GM19240 (cell line): Measurements from ENCODE around the gene FXYD1.
A peak's percentile ranks its signal among the peaks of the same experiment; 100 is the strongest.
"Not testable (repeated sequence)": the region's sequence is repeated elsewhere in the genome, so short reads cannot be mapped to it uniquely, and the experiment has no call there.

Experiments used
- DNase-seq: peaks from one replicate; pipeline ENCODE4 v3.0.0; 2011; ENCODE audit warnings: low spot score; ENCODE audit not compliant: insufficient read length

Gene FXYD1

GRCh38 chr19:35124098-35125060, 14.2 kb upstream of the FXYD1 start:
- peak; percentile 98 for DNase-seq

- no peak for DNase-seq
Measured at GRCh38 chr19:35125270-35125717, 13.3 kb upstream of the FXYD1 start.

DNA sequence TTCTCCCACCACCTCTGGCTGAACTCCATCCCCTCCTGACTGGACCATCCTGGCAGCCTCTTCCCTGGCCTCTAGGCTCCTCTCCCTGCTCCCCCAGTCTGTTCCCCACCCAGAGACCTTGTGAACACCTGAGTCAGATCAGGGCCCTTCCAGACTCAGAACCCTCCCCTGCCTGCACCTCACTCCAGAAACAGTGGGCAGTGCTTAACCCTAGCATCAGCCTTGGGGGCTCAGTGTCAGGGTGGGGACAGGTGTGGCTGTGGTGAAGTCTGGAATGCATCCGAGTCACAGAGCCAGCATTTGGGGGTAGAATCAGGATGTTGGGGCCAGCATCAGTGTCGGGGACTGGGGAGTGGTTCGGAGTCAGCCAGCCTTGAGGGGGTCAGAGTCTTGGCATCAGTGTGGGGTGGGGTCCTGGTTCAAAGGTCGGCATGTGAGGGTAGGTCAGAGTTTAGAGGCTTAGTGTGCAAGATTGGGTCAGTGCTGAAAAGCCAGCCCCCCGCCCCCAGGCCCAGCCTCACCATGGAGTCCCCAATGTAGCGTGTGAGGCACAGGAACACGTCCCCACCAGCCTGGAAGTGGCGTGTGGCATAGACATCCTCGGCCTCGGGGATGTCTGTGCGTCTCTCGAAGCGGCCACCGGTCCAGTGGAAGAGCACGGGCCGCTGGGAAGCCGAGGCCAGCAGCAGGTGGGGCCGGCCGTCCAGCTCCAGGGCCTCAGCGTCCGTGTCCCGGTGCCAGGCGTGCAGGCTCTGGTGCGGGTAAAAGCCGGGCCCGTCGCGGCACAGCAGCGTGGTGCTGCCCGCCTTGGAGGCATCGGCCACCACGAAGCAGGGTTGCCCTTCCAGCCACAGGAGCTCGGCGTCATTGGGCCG, 12.6 kb upstream of the FXYD1 start:
- DNase-seq, result no peak

- DNase-seq, result no peak
Measured at GRCh38 chr19:35126624-35126959, 12.0 kb upstream of the FXYD1 start.

DNA sequence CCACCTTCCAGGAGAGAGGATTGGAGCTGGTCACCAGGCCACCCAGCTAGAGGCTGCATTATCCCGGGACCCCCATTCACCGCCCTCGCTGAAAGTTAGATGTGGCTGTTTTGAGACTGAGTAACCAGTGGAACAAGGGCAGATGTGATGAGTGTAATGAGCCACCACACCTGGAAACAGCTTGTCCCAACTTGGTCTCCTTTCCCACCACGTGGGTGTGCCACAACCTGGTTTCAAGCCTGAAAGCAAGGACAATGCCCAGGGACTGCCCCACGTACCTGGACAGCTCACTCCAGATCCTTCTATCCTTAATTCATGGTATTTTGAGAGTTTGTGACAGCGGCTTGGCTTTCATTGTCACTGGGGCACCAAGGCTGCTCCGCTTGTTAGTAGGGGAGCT, 10.8 kb upstream of the FXYD1 start:
- DNase-seq, result no peak

GRCh38 chr19:35128398-35129057, 10.1 kb upstream of the FXYD1 start:
- no peak for DNase-seq

DNA sequence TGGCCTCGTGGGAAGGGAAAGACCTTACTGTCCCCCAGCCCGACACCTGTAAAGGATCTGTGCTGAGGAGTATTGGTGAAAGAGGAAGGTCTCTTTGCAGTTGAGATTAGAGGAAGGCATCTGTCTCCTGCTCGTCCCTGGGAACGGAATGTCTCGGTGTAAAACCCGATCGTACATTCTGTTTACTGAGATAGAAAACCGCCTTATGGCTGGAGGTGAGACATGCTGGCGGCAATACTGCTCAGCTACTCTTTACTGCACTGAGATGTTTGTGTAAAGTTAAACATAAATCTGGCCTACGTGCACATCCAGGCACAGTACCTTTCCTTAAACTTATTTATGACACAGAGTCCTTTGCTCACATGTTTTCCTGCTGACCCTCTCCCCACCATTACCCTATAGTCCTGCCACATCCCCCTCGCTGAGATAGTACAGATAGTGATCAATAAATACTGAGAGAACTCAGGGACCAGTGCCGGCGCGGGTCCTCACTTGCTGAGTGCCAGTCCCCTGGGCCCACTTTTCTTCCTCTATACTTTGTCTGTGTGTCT, 8.8 kb upstream of the FXYD1 start:
- DNase-seq, result not testable (repeated sequence)

DNA sequence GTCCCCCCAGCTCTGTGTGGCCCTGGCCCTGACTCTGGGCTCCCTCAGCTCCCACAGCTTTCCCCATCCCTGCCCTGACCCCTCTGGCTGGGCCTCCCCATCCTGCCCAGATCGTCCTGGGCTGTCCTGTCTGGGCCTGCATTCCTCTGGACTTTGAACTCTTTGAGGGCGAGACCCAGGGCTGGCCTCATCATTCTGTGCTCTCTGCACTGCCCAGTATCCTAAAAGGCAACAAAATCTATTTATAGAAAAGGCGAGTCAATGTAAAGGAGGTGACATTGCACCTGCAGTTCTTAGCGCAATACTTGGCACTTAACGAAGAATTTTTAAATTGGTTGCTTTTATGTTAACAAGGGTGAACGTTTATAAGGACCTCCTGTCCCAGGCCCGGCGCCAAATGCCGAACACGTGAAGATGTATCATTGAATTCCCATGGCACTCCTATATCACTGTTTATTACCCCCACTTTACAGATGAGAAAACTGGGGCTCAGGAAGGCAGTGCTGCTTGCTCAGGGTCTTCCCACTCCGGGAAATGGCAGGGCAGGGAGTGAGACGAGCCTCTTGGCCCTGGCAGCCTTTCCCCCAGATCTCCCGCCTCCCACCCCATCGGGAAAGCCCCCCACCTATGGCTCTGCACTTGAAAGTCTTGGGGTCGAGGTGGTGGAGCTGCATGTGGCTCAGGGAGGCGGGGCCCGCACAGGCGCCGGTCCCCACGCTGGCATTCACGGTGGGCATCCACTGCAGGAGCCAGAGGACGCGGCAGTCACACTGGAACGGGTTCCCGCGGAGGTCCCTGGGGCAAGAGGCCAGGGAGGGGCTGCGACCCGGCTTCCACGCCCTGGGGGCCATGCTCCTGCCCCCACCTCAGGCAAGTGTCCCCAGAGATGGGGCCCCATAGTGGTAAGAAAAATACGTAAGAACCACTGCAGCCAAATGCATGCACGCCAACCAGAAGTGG, 7.6 kb upstream of the FXYD1 start:
- no peak for DNase-seq

DNA sequence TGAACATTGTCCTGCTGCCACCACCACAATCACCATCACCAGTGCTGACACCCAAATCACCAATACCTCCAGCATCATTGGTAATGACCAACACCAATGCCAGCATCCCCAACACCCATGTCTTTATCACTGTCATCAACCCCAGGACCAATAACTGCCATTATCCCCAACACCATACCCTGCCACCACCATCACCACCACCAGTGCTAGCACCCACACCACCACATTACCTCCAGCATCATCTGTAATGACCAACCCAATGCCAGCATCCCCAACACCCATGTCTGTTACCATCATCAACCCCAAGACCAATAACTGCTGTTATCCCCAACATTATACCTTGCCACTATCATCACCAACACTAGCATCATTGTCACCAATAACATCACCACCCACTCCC, 6.4 kb upstream of the FXYD1 start:
- DNase-seq, result no peak

DNA sequence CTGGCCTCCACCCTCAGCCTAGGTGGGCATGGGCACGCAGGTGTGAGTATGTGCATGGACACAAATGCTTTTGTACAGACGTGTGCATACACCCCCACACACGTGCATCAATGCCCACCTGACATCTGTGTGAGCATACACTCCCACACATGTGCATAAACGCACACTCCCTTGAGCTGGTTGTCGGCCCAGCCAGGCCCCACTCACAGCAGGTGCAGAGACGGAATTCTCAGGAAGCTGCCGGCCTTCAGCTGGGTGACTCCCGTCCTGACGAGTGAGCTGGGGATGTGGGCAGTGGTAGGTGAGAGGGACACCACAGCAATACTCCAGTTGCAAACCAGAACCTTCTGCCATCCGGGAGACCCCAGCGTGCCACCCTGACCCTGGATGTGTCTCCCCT, 4.8 kb upstream of the FXYD1 start:
- DNase-seq, result no peak

DNA sequence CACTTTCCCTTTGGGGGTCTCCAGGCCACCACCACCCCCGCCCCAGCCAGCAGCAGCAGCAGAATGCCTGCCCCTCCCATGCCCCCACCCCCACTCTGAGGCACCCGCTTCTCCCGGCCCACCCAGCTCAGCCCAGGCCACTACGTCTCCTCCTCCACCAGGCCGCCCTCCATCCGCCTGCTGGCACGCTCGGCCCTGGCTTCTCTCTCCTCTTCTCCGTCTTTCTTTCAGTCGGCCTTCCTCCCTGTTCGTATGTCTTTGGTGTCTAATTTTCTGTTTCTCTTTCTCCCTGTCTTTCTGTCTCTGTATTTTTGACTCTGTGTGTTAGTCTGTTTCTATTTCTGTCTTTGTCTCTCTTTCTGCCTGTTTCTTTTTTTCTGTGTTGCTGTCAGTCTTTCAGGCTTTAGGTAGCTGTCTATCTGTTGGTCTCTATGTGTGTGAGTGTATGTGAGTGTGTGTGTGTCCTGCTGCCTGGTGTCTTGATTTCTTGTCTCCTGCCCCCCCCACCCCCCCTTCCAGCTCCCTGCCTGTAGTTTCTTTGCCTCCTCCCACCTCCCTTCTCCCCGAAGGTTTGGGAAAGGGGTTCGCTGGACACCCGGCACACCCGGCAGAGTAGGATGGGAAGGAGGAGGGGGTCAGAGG, 3.9 kb upstream of the FXYD1 start, which contains the start of gene LGI4:
TSS of gene LGI4 (minus strand) at position 459 of the 642 bp plus-strand sequence. CDS start at position 80, 379 bp downstream.
- DNase-seq, result no peak

DNA sequence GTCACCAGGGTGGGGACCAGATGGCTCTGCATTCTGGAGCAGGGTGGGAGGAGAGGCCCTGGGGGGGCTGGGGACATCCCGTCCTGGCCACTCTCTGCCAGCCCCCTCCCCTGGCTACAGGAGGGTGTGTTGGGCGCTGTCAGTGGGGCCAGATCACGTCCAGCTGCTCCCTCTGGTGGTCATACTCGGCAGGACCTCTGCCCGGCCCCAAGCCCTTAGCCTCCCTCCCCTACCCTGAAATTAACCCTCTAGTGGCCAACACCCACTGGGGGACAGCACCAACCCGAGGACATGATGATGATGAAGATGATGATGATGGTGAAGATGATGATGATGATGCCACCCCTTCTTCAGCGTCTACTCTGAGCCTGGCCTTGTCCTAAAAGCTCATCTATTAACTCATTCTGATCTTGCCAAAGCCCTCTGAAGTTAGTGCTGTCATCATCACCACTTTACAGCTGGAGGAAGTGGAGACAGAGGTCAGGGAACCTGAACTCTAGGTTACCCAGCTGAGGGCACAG, 3.2 kb upstream of the FXYD1 start:
- DNase-seq, result peak; percentile 90

DNA sequence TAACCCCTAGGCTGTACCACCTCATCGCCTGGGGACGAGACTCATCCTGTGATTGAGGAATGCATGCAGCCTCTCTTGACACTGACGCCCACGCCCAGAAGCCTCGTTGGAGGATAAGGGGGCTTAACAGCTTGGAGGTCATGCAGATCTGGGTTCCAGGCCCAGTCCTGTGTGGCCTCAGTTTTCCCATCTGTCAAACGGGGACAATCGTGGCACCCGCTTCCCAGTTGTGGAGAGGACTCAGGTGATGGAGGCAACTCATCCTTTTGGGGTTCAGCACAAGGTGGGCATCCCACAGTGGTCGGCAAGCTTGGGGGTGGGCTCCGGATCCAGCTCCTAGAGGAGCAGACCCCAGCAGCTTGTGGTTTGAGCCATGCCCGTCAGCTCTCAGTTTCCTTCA, 2.4 kb upstream of the FXYD1 start:
- no peak for DNase-seq

- DNase-seq, result no peak
Measured at GRCh38 chr19:35136977-35137702, 1.5 kb upstream of the FXYD1 start.

DNA sequence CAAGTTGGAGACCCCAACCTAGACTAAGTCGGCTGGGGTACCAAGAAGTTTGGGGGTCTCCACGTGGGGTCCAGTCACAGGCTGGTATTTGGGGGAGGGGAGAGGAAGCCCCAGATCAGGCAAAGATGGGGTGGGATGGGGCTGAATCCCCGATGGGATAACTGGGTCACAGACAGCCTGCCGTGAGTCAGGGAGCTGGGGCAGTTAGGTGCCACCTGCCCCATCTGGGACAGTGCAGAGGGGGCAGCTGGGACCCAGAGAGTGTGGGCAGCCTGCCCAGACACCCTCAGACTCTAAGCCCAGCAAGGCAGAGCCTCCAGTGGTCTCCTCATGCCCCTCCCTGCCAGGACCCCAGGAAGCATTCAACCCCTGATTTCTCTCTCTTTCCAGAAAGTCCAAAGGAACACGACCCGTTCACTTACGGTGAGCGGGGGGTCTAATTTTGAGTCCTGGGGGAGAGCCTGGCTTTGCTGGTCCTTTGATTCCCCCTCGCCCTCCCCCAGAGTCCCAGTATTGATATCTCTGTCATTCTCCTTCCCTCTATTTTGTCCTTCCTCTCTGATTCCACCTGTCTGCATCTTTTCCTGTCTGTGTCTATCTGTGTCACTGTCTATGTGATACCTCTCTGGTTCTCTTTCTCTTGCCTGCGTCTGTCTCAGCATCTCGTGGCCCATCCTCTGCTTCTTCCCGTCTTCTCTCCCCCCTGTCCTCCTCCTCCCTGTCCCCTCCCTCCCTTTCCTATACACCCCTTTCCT, 1.8 kb downstream of the FXYD1 start:
- no peak for DNase-seq

- DNase-seq, result peak; percentile 99
Measured at GRCh38 chr19:35140962-35141836, 2.6 kb downstream of the FXYD1 start.
